Activated CD8-positive, alpha-beta T cell treated with anti-CD3 and anti-CD28 coated beads, Interleukin-2, amount 10 ng/mL, durations not matched to agents 7 days and 5 days (primary cell): ENCODE data around the gene NATD1. TPM values are rescaled to one million over a fixed set of nuclear protein-coding genes. Genes with fewer than 3 reads are reported as not detected.
A peak's percentile ranks its signal among the peaks of the same experiment; 100 is the strongest.

Experiments used
- ATAC-seq: fragments of 150-1000 bp; cut with Tn5 transposase; one replicate; pipeline ENCODE4 v1.10.0; 2021; ENCODE audit warnings: moderate library complexity
- CTCF ChIA-PET: fragments of 350-600 bp; sonication (Branson Sonifier 250); formaldehyde crosslinking; loops from one replicate; lab custom pipeline; 2021; ENCODE audit warnings: antibody characterized with exemption; lab: Charles Lee
- POLR2A ChIA-PET: fragments of 350-600 bp; sonication (Branson Sonifier 250); formaldehyde crosslinking; loops from one replicate; lab custom pipeline; 2021; ENCODE audit warnings: antibody characterized with exemption; lab: Charles Lee
- DNase-seq: peaks from one replicate; pipeline ENCODE4 v3.0.0-alpha.2; 2020
- H3K27ac Mint-ChIP-seq: one replicate; pipeline ENCODE4 v1.8.0; 2021; ENCODE audit warnings: mild to moderate bottlenecking, mixed read lengths
- H3K27me3 Mint-ChIP-seq: one replicate; pipeline ENCODE4 v1.8.0; 2021; ENCODE audit warnings: low read depth, mixed read lengths
- H3K36me3 Mint-ChIP-seq: one replicate; pipeline ENCODE4 v1.8.0; 2021; ENCODE audit warnings: low read depth, mixed read lengths
- H3K4me1 Mint-ChIP-seq: one replicate; pipeline ENCODE4 v1.8.0; 2021; ENCODE audit warnings: low read depth, mixed read lengths
- H3K4me3 Mint-ChIP-seq: one replicate; pipeline ENCODE4 v1.8.0; 2021; ENCODE audit warnings: mild to moderate bottlenecking, mixed read lengths
- H3K9me3 Mint-ChIP-seq: one replicate; pipeline ENCODE4 v1.8.0; 2022; ENCODE audit warnings: mixed read lengths; ENCODE audit not compliant: insufficient read depth
- total RNA-seq, 2 experiments: library from RNA; stranded (reverse); gene quantifications; one replicate each; pipeline ENCODE4 v1.2.3, GENCODE V29; 2021

Gene NATD1
- total RNA-seq, 2 experiments from 2014 or later = 1.1 to 1.3 TPM

DNA sequence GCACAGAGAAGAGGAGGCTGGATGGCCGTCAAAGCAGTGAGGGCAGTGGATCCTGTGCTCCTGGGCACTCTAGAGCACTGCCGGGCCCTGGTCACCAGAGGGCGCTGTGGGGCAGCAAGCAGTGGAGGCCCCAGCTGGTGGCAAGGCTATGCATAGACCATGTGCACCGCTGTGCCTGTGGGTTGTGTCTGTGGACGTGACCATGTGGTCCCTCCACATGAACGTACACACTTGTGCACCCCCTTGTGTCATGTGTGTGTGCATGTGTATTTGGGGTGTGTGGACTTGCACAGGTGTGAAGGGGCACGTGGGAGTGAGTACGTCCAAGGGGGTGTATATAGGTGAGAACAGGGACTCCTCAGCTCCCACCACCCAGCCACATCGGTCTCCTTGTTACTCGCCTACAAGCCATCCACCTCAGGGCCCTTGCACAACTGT, 26.9 kb upstream of the NATD1 start:
- Mint-ChIP-seq H3K4me1 (peaks cover 55% of the 10 kb centered on the region), H3K4me3 (no peak overlapping the region), H3K27ac (peak overlapping the region; percentile 79), H3K36me3 (peaks cover 2% of the 10 kb centered on the region), H3K27me3 (no peaks in the 10 kb centered on the region), H3K9me3 (no peaks in the 10 kb centered on the region)
- POLR2A ChIA-PET = no interaction called here
- CTCF ChIA-PET = interaction anchor here (0.8 to 3.0 kb wide), 18 partner anchors 8 to 237 kb away, joined by 3 to 33 read pairs (median 4); partner anchors contain the start of gene DHRS7B
- ATAC-seq (peak; percentile 40), DNase-seq (peak; percentile 93)

DNA sequence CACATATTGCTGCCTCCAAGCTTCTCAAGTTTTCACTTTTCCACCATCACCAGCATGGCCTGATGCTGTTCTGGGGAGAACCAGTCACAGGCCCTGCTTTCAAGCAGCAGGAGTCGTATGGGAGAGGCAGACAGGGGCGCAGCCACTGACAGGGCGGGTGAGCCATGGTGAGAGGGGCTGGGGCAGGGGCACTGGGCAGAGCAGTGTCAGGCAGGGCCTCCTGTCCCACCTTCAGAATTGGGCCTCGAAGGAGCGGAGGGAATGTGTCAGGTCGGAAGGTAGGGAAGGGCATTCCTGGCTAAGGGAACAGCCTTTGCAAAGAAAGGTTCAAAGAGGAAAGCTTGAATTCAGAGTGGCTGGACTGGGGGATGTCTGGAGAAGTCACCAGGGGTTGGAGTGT, 26.4 kb upstream of the NATD1 start:
- DNase-seq (no peak), ATAC-seq (no peak)
- Mint-ChIP-seq H3K4me1 (peaks cover 58% of the 10 kb centered on the region), H3K9me3 (no peaks in the 10 kb centered on the region), H3K27me3 (no peaks in the 10 kb centered on the region), H3K36me3 (no peaks in the 10 kb centered on the region), H3K4me3 (no peak overlapping the region), H3K27ac (peak overlapping the region; percentile 86)
- ChIA-PET POLR2A (interaction anchor here (1.1 kb wide), 1 partner anchor 8 kb away, joined by 6 read pairs; no protein-coding TSS in a partner anchor), CTCF (interaction anchor here (0.9 to 3.0 kb wide), 19 partner anchors 8 to 236 kb away, joined by 3 to 33 read pairs (median 5); partner anchors contain the start of gene DHRS7B)

DNA sequence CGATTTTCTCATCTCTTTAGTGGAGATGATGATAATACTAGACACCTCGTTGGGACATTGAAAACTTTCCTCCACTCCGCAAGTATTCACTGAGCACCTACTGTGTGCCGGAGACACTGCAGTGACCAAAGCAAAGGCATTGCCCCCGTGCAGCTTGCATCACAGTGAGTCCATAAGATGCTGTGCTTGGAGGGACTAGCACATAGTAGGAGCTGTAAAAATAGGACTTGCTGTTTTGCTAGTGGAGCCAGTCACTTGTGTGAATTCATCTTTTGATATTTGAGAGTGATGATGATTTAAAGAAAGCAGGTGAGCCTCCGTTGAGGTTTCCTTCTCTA, 26.0 kb upstream of the NATD1 start:
- ATAC-seq = no peak
- peak overlapping the region; percentile 86 for H3K27ac Mint-ChIP-seq
- H3K4me3 Mint-ChIP-seq = no peak overlapping the region
- H3K9me3 Mint-ChIP-seq = no peaks in the 10 kb centered on the region
- H3K4me1 Mint-ChIP-seq = peaks cover 58% of the 10 kb centered on the region
- H3K36me3 Mint-ChIP-seq = no peaks in the 10 kb centered on the region
- POLR2A ChIA-PET = interaction anchor here (1.1 kb wide), 1 partner anchor 9 kb away, joined by 6 read pairs; no protein-coding TSS in a partner anchor
- no peaks in the 10 kb centered on the region for H3K27me3 Mint-ChIP-seq
- CTCF ChIA-PET = interaction anchor here (0.9 to 3.0 kb wide), 16 partner anchors 9 to 237 kb away, joined by 3 to 33 read pairs (median 6); no protein-coding TSS in a partner anchor
- no peak for DNase-seq

DNA sequence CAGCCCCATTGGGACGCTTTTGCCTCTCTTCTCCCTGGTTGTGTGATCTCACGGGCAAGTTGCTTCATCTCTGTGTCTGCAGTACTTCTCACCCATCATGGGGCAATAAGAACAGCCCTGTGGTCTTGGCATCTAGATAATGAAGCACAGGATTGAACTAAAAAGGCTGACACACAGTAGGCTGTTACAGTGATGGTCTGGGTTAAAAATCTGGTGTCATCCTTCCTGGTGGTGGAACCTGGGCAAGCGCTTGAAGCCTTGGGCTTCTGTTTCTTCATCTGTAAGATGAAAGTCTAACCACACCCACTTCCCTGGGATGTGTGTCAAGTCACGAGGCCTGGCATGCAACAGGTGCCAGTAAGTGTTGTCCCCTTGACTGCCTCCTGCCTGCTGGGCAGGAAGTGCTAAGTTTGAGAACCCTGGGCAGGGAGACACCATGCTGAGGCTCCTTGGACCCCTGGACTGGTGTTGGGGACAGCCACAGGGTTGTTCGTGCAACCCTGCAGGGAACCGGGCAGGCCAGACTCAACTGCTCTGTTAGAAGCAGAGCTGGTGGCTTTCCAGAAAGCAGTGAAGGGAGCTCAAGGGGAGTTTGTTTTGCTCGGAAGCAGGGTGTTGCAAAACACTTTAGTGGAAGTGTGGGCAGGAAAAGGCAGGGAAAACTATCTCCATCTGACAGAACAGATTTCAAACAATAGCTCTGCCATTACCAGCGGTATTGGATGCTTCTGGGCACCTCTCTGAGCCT, 25.4 kb upstream of the NATD1 start:
- POLR2A ChIA-PET = interaction anchor here (1.1 kb wide), 1 partner anchor 9 kb away, joined by 6 read pairs; no protein-coding TSS in a partner anchor

DNA sequence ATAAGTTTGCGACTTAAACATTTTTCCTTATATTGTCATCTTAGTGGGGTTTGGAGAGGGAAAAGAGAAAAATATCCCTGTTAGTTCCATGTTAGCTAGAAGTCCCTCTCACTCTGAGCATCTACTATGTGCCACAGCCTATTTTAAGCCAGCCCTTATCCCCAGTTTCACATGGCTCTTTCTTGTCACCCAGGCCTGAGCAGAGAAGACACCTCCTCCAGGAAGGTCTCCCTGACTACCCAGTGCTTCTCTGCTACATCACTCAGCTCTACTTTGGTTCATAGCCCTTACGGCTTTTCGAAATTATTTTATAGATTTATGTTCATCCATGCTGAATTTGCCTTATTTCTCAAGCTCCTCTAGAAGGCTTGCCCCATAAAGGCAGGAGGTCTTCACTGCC, 24.1 kb upstream of the NATD1 start:
- H3K36me3 Mint-ChIP-seq = no peaks in the 10 kb centered on the region
- peaks cover 51% of the 10 kb centered on the region for H3K4me1 Mint-ChIP-seq
- POLR2A ChIA-PET = interaction anchor here (1.6 to 2.5 kb wide), 2 partner anchors 10 to 63 kb away, joined by 5 to 13 read pairs; partner anchors contain the start of gene TMEM11
- ATAC-seq = no peak
- no peak overlapping the region for H3K4me3 Mint-ChIP-seq
- CTCF ChIA-PET = interaction anchor here (1.0 to 2.4 kb wide), 9 partner anchors 10 to 236 kb away, joined by 3 to 9 read pairs (median 4); no protein-coding TSS in a partner anchor
- H3K27me3 Mint-ChIP-seq = no peaks in the 10 kb centered on the region
- H3K9me3 Mint-ChIP-seq = no peaks in the 10 kb centered on the region
- DNase-seq = no peak
- peak overlapping the region; percentile 17 for H3K27ac Mint-ChIP-seq

More for the DNA sequence above, 25.4 kb upstream of the NATD1 start:
- Mint-ChIP-seq H3K36me3 (no peaks in the 10 kb centered on the region), H3K4me1 (peaks cover 56% of the 10 kb centered on the region), H3K27ac (peak overlapping the region; percentile 86), H3K9me3 (no peaks in the 10 kb centered on the region), H3K27me3 (no peaks in the 10 kb centered on the region), H3K4me3 (peak overlapping the region; percentile 1)
- peak; percentile 12 for ATAC-seq
- CTCF ChIA-PET = interaction anchor here (0.7 to 3.0 kb wide), 17 partner anchors 9 to 237 kb away, joined by 3 to 33 read pairs (median 6); no protein-coding TSS in a partner anchor
- DNase-seq = peak; percentile 79

DNA sequence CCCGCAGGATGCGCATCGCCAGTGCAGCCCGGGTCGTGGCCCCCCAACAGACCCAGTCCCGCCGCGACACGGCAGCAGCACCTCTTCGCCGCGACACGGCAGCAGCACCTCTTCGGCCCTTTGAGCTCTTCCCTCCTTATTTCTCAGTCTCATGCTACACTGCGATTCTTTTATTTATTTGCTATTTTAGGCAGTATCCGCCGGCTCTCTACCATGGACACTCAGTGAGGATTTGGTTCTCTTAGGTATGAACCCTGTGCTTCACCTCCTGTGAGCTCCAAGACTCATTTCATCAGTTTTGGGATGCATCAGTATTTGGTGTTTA, 23.0 kb upstream of the NATD1 start:
- ChIA-PET POLR2A (interaction anchor here (0.6 to 2.5 kb wide), 5 partner anchors 8 to 62 kb away, joined by 3 to 13 read pairs (median 4); partner anchors contain the start of genes NATD1 and TMEM11), CTCF (interaction anchor here (0.8 to 2.0 kb wide), 12 partner anchors 12 to 237 kb away, joined by 3 to 8 read pairs (median 4); no protein-coding TSS in a partner anchor)
- no peak for ATAC-seq
- DNase-seq = no peak
- Mint-ChIP-seq H3K36me3 (no peaks in the 10 kb centered on the region), H3K9me3 (no peaks in the 10 kb centered on the region), H3K27me3 (no peaks in the 10 kb centered on the region), H3K4me3 (peak overlapping the region; percentile 72), H3K27ac (peak overlapping the region; percentile 56), H3K4me1 (peaks cover 51% of the 10 kb centered on the region)

DNA sequence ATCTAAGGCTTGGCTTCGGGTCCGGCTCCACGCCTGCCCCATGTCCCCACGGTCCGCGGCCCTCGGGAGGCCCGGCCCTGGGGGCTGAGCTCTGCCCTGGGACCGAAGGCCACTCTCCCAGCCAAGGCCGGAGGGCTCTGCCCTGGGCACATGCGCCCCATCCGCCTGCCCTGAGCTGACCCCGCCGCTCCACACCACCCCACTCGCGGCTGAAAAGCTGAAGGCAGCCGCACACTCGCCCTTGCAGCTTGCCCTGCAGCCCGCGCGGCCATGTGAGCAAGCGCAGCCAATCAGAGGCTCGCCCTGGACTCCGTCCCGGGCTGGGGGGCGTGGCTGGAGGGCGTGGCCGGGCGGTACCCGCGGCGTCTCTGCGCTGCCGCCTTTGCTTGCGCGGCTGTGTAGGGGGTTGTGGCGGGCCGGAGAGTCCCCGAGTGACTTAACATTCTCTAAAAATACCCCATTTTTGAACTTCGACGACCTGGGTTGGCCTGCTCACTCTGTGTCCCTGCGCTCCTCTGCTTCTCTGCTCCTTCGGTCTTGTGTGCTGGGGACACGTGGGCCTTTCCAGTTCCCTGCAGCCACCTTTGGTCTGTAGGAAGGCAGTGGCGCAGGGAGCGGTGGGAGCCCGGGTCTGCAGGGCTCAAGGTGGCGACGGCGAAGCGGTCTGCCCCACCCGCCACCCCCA, 22.5 kb upstream of the NATD1 start:
- H3K27ac Mint-ChIP-seq = peak overlapping the region; percentile 73
- H3K27me3 Mint-ChIP-seq = no peaks in the 10 kb centered on the region
- peak; percentile 93 for ATAC-seq
- peaks cover 46% of the 10 kb centered on the region for H3K4me1 Mint-ChIP-seq
- CTCF ChIA-PET = interaction anchor here (0.6 to 2.0 kb wide), 12 partner anchors 12 to 237 kb away, joined by 3 to 8 read pairs (median 4); no protein-coding TSS in a partner anchor
- POLR2A ChIA-PET = interaction anchor here (0.9 to 2.5 kb wide), 4 partner anchors 8 to 61 kb away, joined by 3 to 13 read pairs (median 4); partner anchors contain the start of genes NATD1 and TMEM11
- DNase-seq = peak; percentile 95
- H3K36me3 Mint-ChIP-seq = no peaks in the 10 kb centered on the region
- H3K9me3 Mint-ChIP-seq = no peaks in the 10 kb centered on the region
- H3K4me3 Mint-ChIP-seq = peak overlapping the region; percentile 72

DNA sequence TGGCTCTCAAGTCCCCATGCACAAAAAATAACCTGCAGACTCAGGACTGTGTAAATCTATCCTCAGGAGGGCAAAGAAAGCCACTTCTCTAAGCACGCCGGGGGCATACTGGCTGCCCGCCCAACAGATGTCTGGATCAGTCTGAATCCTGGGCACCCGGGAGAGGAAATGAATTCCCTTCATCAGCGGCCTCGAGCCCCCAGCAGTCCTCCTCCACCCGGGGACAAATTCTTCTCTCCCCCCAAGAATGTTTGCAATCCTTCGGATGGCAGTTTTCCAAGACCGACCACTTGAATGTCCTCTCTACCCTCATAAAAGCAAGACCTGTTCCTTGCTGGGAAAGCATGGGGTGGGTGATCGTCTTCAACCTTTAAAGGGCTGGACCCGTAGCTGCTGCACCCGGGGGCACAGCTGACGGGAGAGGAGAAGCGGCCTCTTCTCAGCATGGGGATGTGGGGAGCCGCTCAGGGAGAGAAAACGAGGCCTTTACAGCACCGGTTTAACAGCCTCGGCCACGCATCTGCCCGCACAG, 21.9 kb upstream of the NATD1 start:
- Mint-ChIP-seq H3K4me1 (peaks cover 41% of the 10 kb centered on the region), H3K4me3 (peak overlapping the region; percentile 72), H3K36me3 (no peaks in the 10 kb centered on the region), H3K9me3 (no peaks in the 10 kb centered on the region), H3K27ac (no peak overlapping the region), H3K27me3 (no peaks in the 10 kb centered on the region)
- CTCF ChIA-PET = interaction anchor here (0.6 to 2.0 kb wide), 5 partner anchors 20 to 238 kb away, joined by 3 to 8 read pairs (median 5); no protein-coding TSS in a partner anchor
- DNase-seq (no peak), ATAC-seq (no peak)
- POLR2A ChIA-PET = interaction anchor here (0.9 to 2.5 kb wide), 2 partner anchors 12 to 61 kb away, joined by 3 to 13 read pairs; partner anchors contain the start of gene TMEM11

DNA sequence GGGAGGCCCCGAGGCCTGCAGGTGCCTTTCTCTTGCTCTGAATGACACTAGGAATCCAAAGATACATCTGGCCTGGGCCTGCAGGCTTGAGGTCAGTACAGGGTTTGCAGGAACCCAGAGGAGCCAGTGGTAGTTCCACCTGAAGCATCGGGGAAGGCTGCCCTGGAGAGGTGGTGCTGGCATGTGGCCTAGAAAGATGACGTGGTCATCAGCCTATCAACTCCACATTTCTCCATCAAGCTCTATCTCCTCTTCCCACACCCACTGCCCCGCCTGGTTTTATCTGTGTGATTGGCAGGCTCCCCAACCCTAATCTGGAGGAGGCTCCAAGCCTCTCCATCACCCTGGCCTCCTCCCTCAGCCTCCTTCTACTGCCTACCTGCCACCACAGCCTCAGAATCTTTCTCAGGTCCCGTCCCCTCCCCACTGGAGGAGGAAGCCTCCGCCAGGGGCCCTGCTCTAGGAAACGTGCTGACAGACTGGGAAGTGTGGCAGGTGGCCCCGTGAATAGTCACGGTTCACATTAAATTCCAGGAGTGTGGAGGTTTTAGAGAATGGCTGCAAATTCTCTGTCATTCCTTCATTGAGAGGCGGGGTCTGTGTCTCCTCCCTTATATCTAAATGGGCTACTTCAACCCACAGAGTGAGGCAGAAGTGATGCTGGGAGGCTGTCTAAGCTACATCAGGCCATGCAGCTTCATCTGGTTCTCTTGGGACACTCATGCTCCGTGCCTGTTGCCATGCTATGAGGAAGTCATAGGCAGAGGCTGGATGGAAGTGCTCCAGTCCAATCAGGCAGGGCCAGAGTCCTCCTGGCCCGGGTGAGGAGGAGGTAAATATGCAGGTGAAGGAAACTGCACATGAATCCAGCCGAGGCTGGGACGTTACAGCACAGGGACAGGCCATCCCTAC, 19.9 kb upstream of the NATD1 start:
- Mint-ChIP-seq H3K27me3 (no peaks in the 10 kb centered on the region), H3K4me3 (no peak overlapping the region), H3K36me3 (no peaks in the 10 kb centered on the region), H3K4me1 (peaks cover 36% of the 10 kb centered on the region), H3K27ac (no peak overlapping the region), H3K9me3 (no peaks in the 10 kb centered on the region)
- ATAC-seq (no peak), DNase-seq (no peak)
- ChIA-PET CTCF (interaction anchor here (1.4 kb wide), 1 partner anchor 154 kb away, joined by 3 read pairs; no protein-coding TSS in a partner anchor), POLR2A (no interaction called here)

DNA sequence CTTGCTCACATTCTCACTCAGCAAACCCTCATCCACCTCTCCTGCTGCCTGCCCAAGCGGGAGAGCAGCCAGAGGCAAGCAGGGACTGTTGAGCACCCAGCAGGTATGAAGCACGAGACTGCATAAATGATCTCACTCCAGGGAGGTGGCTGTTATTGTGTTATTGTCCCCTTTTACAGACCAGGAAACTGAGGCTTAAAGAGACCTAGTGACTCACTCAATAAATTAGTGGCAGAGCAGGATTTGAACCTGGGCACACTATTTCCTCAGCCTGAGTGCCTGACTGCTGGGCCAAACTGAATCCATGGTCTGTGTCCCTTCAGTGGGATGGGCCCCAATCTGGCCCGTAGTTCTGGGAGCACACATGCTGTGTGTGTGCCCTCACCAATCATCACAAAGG, 19.0 kb upstream of the NATD1 start:
- ATAC-seq (no peak), DNase-seq (no peak)
- ChIA-PET CTCF (no interaction called here), POLR2A (no interaction called here)
- Mint-ChIP-seq H3K4me3 (no peak overlapping the region), H3K36me3 (no peaks in the 10 kb centered on the region), H3K27ac (no peak overlapping the region), H3K9me3 (no peaks in the 10 kb centered on the region), H3K4me1 (peaks cover 39% of the 10 kb centered on the region), H3K27me3 (no peaks in the 10 kb centered on the region)
